ENCODE results near the gene TEX52.

GRCh38 chr12:2833327-2833726 is 23.5 kb downstream of the TEX52 start:
- TF ChIP-seq CTCF (conservative IDR thresholded peaks at IDR 0.05 in 1 of 2, IDR thresholded peaks at IDR 0.05 in 1 of 2; ENCODE audit: extremely low read depth in 1 of 2, insufficient read depth in 1 of 2, low read depth in 1 of 2, low read length in 2 of 2), result no peak
- TF ChIP-seq EZH2 (IDR thresholded peaks at IDR 0.05; ENCODE audit: borderline replicate concordance, low read length), result no peak
